ENCODE results near the gene HBP1. TPM values are rescaled to one million over a fixed set of nuclear protein-coding genes. Genes with fewer than 3 reads are reported as not detected.

The HBP1 gene
- total RNA-seq, 6 experiments from 2014 or later, result 22.8 to 34.4 (median 28.5) TPM

- no peaks in the 10 kb centered on the region for H3K9me3 Mint-ChIP-seq
- DNase-seq, result peak; percentile 34
- TF ChIP-seq, protein P1, sequence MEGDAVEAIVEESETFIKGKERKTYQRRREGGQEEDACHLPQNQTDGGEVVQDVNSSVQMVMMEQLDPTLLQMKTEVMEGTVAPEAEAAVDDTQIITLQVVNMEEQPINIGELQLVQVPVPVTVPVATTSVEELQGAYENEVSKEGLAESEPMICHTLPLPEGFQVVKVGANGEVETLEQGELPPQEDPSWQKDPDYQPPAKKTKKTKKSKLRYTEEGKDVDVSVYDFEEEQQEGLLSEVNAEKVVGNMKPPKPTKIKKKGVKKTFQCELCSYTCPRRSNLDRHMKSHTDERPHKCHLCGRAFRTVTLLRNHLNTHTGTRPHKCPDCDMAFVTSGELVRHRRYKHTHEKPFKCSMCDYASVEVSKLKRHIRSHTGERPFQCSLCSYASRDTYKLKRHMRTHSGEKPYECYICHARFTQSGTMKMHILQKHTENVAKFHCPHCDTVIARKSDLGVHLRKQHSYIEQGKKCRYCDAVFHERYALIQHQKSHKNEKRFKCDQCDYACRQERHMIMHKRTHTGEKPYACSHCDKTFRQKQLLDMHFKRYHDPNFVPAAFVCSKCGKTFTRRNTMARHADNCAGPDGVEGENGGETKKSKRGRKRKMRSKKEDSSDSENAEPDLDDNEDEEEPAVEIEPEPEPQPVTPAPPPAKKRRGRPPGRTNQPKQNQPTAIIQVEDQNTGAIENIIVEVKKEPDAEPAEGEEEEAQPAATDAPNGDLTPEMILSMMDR (IDR thresholded peaks at IDR 0.05), result no peak
- peak overlapping the region; percentile 34; the same call in 1 of the 2 replicates for H3K27ac Mint-ChIP-seq
- H3K4me1 Mint-ChIP-seq (ENCODE audit: low read depth), result peaks cover 24% of the 10 kb centered on the region
- peaks cover 17% of the 10 kb centered on the region for H3K36me3 Mint-ChIP-seq (ENCODE audit: low read depth)
- H3K27me3 Mint-ChIP-seq (ENCODE audit: insufficient read depth), result no peaks in the 10 kb centered on the region
- no peak overlapping the region for H3K4me3 Mint-ChIP-seq
Measured at GRCh38 chr7:107180378-107180777, 11.6 kb downstream of the HBP1 start.

- Mint-ChIP-seq H3K27me3 (ENCODE audit: insufficient read depth) (no peaks in the 10 kb centered on the region), H3K9me3 (no peaks in the 10 kb centered on the region), H3K36me3 (ENCODE audit: low read depth) (peaks cover 18% of the 10 kb centered on the region), H3K4me3 (no peak overlapping the region), H3K4me1 (ENCODE audit: low read depth) (peaks cover 32% of the 10 kb centered on the region), H3K27ac (no peak overlapping the region)
- TF ChIP-seq, protein P1 (IDR thresholded peaks at IDR 0.05), result no peak
- DNase-seq, result no peak
Measured at GRCh38 chr7:107181172-107181571, 12.4 kb downstream of the HBP1 start.

DNA sequence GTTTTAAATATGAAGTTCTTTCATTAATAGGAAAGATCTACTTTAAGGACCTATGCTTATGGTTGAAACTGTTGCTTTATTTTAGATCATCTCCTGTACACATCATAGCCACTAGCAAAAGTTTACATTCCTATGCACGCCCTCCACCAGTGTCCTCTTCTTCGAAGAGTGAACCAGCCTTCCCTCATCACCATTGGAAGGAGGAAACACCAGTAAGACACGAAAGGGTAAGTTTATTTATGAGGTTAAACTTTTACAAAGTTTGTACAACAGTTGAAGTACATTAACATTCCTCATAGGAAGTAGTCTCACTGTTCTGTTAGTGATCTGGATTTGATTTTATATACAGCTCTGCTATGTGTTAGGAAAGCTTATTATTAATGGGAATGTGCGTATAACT lies 16.9 kb downstream of the HBP1 start:
- no peaks in the 10 kb centered on the region for H3K27me3 Mint-ChIP-seq (ENCODE audit: insufficient read depth)
- H3K9me3 Mint-ChIP-seq, result no peaks in the 10 kb centered on the region
- TF ChIP-seq, protein P1 (IDR thresholded peaks at IDR 0.05), result no peak
- no peak for DNase-seq
- peaks cover 44% of the 10 kb centered on the region for H3K36me3 Mint-ChIP-seq (ENCODE audit: low read depth)
- peaks cover 22% of the 10 kb centered on the region for H3K4me1 Mint-ChIP-seq (ENCODE audit: low read depth)
- no peak overlapping the region for H3K4me3 Mint-ChIP-seq
- 0 out of 2 replicates have a peak overlapping the region, but pooled peaks have one; percentile 12 for H3K27ac Mint-ChIP-seq

- Mint-ChIP-seq H3K36me3 (ENCODE audit: low read depth) (peaks cover 39% of the 10 kb centered on the region), H3K27ac (no peak overlapping the region), H3K9me3 (no peaks in the 10 kb centered on the region), H3K4me3 (no peak overlapping the region), H3K27me3 (ENCODE audit: insufficient read depth) (no peaks in the 10 kb centered on the region), H3K4me1 (ENCODE audit: low read depth) (peaks cover 19% of the 10 kb centered on the region)
- TF ChIP-seq, protein P1 (IDR thresholded peaks at IDR 0.05), result no peak
- DNase-seq, result no peak
Measured at GRCh38 chr7:107186240-107186639, 17.4 kb downstream of the HBP1 start.

DNA sequence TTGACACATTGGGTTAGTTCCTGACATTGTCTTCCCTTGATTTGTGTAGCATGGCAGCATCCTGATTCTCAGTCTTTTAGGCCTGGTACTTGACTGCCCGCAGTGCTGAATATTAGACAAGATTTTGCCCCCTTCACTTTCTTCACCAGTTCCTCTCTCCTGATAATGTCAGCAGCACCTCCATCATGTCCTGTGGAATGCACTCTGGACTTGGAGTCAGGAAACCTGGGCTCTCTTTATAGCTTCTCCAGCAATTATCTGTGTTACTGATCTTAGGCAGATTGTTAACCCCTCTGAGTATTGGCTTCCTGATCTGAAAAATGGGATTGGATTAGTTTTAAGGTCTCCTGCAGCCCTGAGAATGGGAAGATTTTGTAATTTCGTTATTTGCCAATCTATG lies 19.0 kb downstream of the HBP1 start:
- TF ChIP-seq, protein P1 (IDR thresholded peaks at IDR 0.05), result no peak
- H3K27ac Mint-ChIP-seq, result 0 out of 2 replicates have a peak overlapping the region, but pooled peaks have one; percentile 6
- no peaks in the 10 kb centered on the region for H3K9me3 Mint-ChIP-seq
- no peak for DNase-seq
- H3K36me3 Mint-ChIP-seq (ENCODE audit: low read depth), result peaks cover 39% of the 10 kb centered on the region
- no peaks in the 10 kb centered on the region for H3K27me3 Mint-ChIP-seq (ENCODE audit: insufficient read depth)
- peaks cover 19% of the 10 kb centered on the region for H3K4me1 Mint-ChIP-seq (ENCODE audit: low read depth)
- no peak overlapping the region for H3K4me3 Mint-ChIP-seq

DNA sequence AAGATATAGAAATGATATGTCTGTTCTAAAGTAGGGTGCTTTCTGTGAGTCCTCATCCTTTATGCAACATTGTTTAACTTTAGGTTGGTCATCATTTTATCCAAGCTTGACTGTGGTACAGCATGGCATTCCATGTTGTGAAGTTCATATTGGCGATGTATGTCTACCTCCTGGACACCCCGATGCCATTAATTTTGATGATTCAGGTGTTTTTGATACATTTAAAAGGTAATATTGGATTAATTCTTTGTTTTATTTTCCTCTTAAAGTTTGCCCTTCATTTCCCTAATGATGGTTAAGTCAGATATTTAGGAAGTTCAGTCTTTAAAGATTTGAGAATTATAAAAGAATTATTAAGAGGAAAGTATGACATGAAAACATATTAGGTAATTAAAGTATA lies 21.3 kb downstream of the HBP1 start:
- peaks cover 14% of the 10 kb centered on the region for H3K4me1 Mint-ChIP-seq (ENCODE audit: low read depth)
- peaks cover 34% of the 10 kb centered on the region for H3K36me3 Mint-ChIP-seq (ENCODE audit: low read depth)
- H3K9me3 Mint-ChIP-seq, result no peaks in the 10 kb centered on the region
- H3K4me3 Mint-ChIP-seq, result no peak overlapping the region
- no peaks in the 10 kb centered on the region for H3K27me3 Mint-ChIP-seq (ENCODE audit: insufficient read depth)
- no peak overlapping the region for H3K27ac Mint-ChIP-seq
- TF ChIP-seq, protein P1 (IDR thresholded peaks at IDR 0.05), result no peak
- DNase-seq, result no peak
